Stimulated activated naive CD8-positive, alpha-beta T cell treated with anti-CD3 and anti-CD28 coated beads, Interleukin-15, Interleukin-2, amounts not matched to agents 100 U/mL and 50 U/mL, for 24 hours (primary cell): ENCODE data around the gene SRL.

Source experiments
- ATAC-seq: fragments of 150-1000 bp; cut with Tn5 transposase; one replicate; pipeline ENCODE4 v1.10.0; 2021
- DNase-seq: peaks from one replicate; pipeline ENCODE4 v3.0.0; 2021

The SRL gene

DNA sequence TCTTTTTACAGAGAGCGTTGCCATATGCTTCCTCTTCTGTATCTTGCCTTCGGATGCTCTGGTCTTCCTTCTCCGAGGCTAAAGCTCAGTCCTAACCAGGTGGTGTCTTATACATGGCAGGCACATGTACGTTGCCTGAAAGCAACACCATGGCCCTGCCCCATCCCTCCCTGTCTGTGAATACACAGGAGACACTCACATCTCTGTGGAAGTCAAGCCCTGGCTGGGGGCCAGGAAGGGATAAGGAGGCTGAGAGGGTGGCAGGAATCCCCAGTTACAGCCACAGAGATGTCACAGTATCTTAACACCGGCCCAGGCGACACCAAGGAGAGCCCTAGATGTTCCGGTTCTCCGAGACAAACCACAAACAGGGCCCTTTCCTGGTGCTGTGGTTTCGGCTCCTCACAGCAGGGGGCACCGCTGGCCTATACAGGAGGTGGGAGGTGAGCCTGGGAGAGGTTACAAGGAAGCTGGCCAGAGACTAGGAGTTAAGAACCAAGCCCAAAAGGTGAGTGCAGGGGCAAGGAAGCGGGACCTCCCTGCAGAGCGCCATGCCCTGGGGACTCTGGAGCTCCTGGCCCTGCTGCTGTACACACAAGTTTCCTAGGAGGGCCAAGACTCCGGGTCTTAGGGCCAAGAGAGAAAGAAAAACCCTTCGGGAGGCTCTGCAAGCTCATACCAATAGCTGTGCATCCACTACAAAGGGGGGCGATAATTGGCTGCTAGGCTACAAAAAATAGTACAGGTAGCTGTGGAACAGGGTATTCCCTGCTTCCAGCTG, 41.7 kb downstream of the SRL start:
- DNase-seq: peak; percentile 48
- ATAC-seq: peak; percentile 26

DNA sequence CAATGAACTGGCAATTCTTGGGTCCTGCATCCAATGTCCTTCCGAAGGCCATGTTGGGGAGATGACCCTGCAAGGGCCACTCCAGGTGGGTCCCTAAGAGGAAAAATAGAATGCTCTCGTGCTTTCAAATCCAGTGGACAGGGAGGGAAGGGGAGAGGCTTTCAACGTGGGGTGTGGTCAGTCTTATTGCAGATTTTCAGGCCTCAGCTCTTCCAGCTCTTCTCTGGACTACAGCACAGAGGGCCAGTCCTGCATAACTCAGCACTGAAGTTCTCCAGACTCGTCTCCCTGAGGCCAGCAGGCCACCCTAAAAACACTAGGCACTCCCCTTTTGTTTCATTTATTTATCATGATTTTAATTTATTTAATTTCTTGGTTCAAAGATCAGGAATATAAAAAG, 43.1 kb downstream of the SRL start:
- ATAC-seq (no peak), DNase-seq (no peak)

- no peak for ATAC-seq
- DNase-seq: no peak
These were observed 47.2 kb downstream of the SRL start for GRCh38 chr16:4194661-4195060.

GRCh38 chr16:4193920-4194319, 48.0 kb downstream of the SRL start:
- DNase-seq: no peak

DNA sequence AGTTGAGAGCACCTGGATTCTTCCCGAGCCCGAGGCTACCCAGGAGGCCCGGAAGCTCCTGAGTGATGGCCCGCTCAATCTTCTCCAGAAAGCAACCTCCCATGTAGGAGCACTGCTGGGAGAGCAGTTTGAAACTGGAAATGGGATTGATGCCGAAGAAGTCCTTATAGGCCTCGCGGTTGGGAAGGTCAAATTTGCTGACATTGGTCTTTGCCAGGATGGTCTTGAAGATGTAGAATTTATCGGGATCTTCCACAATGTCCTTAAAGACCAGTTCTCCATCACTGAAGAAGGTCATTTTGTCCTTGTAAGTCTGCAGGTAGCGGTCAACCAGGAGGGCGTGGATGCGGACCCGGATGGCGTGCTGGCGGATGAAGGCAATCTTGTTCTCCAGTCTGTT, 49.7 kb downstream of the SRL start:
- no peak for DNase-seq

More at GRCh38 chr16:4193920-4194319, 48.0 kb downstream of the SRL start:
- no peak for ATAC-seq

DNA sequence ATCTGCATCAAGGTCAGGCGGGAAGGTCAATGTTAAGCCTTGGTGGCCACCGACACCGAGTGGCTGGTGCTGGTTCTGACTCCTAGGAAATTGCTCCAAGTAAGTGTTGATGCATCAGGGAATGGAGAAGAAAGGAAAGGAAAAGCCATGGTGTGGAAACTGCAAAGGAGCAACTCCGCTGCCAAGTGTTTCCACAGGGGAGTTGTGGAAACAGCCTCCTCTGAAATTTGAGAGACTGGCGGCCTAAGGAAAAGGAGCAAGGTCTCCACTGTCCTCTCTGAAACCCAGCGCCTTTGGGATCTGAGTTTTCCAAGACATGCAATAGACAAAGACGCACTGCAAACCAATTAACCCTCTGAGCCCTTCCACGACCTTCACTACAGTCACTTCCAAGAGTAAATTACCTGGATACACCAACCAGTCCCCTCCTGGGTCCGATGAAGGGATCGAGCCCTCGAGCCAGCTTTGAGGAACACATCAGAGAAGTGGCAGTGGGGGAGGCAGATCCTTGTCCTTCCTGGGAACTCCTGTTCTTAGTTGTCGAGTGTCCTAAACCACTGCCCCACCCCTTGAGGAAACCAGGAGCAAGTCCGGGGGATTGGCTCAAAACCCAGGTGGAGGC, 51.1 kb downstream of the SRL start:
- DNase-seq: no peak

More for the DNA sequence above, 49.7 kb downstream of the SRL start:
- ATAC-seq: no peak

DNA sequence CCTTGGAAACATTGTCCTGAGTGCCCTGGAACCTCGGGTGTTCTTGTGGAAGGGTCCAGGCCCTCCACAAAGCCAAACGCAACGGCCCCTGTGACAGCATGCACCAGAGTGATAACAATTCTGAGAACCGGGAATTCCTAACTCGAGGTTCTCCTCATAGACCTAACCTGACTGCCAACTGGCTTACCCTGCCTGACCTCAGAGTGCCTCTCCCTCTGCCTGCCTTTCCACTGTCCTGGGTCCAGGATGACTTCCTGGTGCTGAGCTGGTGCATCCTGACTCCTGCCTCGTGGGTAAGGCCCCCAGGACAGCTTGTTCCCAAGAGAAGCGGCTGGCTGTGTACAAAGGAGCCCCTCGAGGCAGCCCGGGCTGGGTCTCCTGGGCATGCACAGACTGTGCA, 51.8 kb downstream of the SRL start:
- no peak for ATAC-seq
- no peak for DNase-seq

More for the DNA sequence above, 51.1 kb downstream of the SRL start:
- ATAC-seq: no peak

DNA sequence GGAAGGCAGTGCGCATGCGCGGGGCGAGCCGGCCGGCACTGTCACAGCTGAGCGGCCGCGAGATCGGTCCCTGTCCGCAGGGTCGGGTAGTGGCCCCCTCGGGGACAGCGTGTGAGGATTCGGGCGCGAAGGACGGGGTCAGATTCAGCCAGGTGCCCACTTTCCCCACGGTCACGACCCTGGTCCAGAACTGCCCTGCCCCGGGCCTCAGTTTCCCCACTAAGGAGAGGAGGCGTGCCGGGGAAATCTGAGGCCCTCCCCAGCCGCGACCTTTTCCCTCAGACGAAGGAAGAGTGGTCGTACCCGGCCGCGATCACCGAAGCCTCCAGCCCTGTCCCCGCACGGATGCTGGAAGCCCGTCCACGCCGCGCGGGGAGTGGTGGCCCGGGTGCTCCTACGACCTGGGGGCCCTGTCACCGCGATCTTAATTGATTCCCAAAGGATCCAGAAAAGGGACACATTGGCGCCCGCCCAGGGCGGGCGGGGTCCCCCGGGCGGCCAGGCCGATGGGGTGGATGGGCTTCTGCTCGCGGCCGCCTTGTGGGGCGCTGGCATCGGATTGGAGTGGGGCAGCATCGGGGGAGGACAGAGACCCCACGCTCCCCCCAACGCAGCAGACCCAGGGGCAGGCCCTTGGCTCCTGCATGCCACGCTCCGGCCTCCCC, 57.7 kb downstream of the SRL start:
- ATAC-seq: no peak
- DNase-seq: no peak

GRCh38 chr16:4183237-4184037, 58.4 kb downstream of the SRL start:
- DNase-seq: peak; percentile 96
- ATAC-seq: peak; percentile 95

GRCh38 chr16:4182581-4183236, 59.2 kb downstream of the SRL start:
- no peak for DNase-seq
- peak; percentile 25 for ATAC-seq

GRCh38 chr16:4180511-4180910, 61.4 kb downstream of the SRL start:
- ATAC-seq: no peak
- no peak for DNase-seq

- DNase-seq: no peak
- no peak for ATAC-seq
These were observed 62.1 kb downstream of the SRL start for GRCh38 chr16:4179763-4180260.

DNA sequence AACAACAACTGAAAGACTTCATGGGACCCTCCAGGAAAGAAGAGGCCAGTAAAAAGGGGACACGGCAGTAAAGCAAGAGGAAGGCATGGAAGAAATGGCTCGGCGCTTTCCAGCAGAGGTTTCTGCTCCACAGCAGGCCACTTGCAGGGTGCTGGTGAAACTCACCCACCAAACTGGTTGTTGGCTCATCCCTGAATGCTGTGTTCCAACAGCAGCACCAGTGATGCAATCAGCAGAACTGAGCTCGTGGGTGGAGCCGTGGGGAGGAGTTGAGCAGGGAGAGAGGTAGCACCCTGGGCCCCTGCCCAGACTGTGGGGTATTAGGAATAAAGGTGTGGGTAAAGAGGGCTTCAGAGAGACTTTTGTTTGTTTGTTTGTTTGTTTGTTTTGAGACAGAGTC, 62.9 kb downstream of the SRL start:
- DNase-seq (no peak), ATAC-seq (no peak)

- ATAC-seq: no peak
- DNase-seq: no peak
These were observed 63.3 kb downstream of the SRL start for GRCh38 chr16:4178468-4179010.

DNA sequence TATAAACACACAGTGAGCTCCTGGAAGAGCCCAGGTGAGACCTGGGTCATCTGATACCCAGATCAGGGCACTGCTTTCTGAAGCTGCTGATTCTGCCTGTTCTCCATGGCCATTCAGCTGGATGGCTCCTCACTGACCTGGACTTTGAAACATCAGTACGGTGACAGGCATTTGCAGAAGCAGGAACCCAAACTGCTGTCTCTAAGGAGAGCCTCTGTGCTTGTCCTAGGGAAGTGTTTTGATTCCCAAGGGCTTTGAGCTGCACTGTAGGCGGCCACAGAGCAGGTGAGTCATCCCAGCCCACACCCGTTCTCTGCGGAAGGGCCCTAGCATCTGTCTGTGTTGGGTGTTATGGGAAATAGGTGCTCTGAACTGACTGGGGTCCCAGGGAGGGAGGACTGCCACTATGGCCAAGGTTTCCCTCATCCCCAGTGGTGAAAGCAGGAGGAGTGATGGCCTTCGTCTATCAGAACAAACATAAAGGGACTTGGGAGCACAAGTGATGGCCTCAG, 64.9 kb downstream of the SRL start:
- ATAC-seq: peak; percentile 61
- DNase-seq: peak; percentile 16

DNA sequence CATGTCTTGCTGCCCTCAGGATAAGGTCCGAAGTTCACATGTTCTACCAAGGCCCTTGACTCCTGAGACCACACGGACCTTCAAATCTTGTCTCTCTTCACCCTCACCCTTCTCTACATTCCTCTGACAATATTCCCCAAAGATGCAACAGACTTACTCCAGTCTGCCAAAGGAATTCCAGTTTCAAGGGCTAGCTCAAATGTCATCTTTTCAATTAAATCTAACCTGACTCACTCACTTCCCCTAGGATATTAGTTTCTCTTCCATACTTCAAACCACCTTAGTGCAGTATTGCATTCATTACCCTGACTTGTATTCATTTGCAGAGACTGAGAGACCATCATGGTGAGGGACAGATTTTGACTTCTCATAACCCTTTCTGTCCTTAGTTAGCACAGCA, 66.0 kb downstream of the SRL start:
- DNase-seq (no peak), ATAC-seq (no peak)

DNA sequence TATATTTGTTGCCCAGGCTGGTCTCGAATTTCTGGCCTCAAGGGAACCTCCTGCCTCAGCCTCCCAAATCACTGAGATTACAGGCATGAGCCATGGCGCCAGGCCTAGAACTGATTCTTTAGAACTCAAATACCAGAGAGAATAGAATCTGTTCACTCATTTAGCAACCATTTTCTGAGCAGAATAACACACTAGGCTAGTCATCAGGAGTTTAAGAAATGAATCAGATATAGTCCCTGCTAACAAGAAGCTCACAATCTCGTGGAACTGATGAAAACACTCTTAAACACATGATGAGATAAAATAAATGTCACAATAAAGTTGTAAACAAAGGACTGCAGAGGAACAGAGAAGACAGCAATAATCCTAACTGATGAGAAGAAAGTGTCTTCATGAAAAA, 69.8 kb downstream of the SRL start:
- ATAC-seq (no peak), DNase-seq (no peak)

DNA sequence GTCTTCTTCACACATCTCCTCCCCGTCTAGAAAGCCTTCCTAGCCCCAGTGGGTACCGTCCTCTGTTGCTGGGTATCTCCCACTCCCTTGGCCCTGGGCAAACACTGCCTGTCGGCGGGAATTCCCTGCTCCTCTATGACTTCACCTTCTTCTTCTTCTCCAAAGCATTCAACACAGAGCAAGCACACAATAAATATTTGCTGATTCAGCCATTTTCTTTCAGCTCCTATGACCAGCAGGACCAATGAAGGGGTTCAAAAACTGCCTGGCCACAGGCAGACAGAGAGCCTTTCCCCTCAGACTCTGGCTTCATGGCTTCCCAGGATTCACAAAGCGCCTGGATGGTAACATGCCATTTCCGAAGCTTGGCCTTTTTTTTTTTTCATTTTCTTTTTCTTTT, 72.5 kb downstream of the SRL start:
- no peak for ATAC-seq
- DNase-seq: no peak

DNA sequence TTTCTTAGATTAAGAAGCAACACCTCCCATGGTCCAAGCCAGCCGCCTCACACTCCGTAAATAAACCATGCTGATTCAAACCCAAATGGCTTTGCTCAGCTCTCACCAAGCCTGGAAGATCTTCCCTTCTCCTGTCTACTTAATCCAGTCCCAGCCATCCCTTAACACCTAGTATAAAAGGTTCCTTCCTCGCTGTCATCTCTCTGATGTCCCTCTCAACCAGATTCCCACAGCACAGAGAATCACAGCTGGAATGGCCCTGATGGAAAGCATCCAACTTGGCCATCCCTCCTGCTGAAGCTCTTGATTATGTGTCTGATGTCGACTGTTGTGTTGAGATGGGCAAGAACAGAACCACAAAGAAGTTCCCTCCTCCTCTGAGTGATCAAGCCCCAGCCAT, 75.1 kb downstream of the SRL start:
- no peak for DNase-seq

DNA sequence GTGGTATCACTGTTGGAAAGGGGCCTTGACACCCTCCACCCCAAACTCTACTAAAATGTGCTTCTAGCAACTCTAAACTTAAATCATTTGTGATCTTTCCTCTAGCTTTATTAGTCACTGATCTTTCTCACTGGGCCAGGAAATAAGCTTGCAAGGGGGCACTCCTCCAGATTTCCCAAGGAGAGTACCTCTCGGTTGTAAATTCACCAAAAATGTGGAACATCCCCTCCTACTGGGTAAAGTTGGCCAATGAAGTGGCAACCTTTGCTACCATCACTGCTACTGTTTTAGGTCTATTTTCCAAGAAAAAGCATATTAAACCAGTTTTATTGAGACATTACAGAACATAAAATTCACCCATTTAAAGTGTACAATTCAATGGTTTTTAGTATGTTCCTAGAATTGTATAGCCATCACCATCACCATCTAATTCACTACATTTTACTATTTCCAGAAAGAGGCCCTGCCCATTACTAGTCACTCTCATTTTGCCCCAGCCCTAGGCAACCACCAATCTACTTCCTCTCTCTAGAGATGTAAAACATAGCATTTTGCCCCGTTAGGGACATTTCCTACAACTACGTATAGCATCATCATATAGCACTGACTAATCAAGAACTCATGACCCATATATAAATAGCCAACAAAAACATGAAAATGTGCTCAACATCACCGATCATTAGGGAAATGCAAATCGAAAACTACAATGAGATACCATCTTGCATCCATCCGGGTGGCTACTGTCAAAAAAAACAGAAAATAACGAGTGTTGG, 81.0 kb downstream of the SRL start:
- no peak for DNase-seq
- ATAC-seq: no peak

More for the DNA sequence above, 75.1 kb downstream of the SRL start:
- ATAC-seq: no peak
